Measurements from ENCODE around the gene POU3F3. TPM values are rescaled to one million over a fixed set of nuclear protein-coding genes. Genes with fewer than 3 reads are reported as not detected.
A peak's percentile ranks its signal among the peaks of the same experiment; 100 is the strongest.

POU3F3 gene
- total RNA-seq, 1 donor: under 0.01 TPM

DNA sequence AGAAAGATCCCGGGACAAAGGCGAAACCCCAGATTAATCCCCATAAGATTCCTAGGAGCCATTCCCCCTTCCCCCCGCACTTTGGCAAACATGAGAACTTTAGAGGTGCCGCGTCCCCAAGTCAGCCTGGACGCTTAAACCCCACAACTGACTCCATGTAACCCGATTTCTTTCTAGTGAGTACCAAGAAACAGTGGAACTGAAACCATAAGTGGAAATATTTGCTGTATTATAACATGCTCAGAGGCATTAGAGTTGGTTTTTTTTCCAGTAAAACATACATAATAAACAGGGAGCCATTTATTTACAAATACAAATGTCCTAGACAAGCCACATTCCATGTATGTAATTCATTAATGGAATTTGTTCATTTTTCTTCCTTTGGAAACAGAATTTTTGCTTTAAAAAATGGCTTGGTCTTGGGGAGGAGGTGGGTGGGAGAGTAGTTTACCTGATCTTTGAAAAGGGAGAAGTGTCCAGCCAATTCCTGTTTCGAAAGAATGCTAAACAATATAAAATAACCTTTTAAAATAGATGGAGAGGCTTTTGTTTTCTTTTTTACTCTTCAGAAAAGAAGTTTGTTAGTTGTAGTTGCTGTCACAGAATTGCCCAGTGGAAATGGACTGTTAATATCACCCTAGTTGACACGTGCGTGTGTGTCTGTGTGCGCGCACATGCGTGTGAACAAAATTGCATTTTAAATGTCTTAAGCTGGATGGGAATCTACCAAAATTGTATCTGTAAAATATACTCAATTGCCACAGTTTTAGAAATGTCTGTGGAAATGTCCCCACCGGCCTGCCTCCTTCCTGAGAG lies 10.6 kb downstream of the POU3F3 start:
- H3K27me3 ChIP-seq (ENCODE audit: insufficient read depth, low read length): peaks cover 33% of the 10 kb centered on the region
- no peaks in the 10 kb centered on the region for H3K4me1 ChIP-seq (ENCODE audit: insufficient read depth, low read length)
- H3K4me2 ChIP-seq (ENCODE audit: insufficient read depth, low read length): no peak overlapping the region
- H2AFZ ChIP-seq (ENCODE audit: low read length): no peak overlapping the region
- DNase-seq (ENCODE audit: insufficient read length, low spot score, missing footprints): no peak
- H4K20me1 ChIP-seq (ENCODE audit: insufficient read depth, low read length): no peaks in the 10 kb centered on the region
- no peak overlapping the region for H3K4me3 ChIP-seq (ENCODE audit: insufficient read depth, low read length)
- H3K27ac ChIP-seq (ENCODE audit: low read depth, low read length): no peak overlapping the region
- TF ChIP-seq, protein P1, sequence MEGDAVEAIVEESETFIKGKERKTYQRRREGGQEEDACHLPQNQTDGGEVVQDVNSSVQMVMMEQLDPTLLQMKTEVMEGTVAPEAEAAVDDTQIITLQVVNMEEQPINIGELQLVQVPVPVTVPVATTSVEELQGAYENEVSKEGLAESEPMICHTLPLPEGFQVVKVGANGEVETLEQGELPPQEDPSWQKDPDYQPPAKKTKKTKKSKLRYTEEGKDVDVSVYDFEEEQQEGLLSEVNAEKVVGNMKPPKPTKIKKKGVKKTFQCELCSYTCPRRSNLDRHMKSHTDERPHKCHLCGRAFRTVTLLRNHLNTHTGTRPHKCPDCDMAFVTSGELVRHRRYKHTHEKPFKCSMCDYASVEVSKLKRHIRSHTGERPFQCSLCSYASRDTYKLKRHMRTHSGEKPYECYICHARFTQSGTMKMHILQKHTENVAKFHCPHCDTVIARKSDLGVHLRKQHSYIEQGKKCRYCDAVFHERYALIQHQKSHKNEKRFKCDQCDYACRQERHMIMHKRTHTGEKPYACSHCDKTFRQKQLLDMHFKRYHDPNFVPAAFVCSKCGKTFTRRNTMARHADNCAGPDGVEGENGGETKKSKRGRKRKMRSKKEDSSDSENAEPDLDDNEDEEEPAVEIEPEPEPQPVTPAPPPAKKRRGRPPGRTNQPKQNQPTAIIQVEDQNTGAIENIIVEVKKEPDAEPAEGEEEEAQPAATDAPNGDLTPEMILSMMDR (IDR thresholded peaks at IDR 0.05; ENCODE audit: extremely low read depth, low read depth, low read length): no peak
- H3K36me3 ChIP-seq (ENCODE audit: insufficient read depth, low read length): no peaks in the 10 kb centered on the region
- H3K79me2 ChIP-seq (ENCODE audit: insufficient read depth, low read length): no peaks in the 10 kb centered on the region
- H3K9me3 ChIP-seq (ENCODE audit: low read depth, low read length): no peaks in the 10 kb centered on the region

DNA sequence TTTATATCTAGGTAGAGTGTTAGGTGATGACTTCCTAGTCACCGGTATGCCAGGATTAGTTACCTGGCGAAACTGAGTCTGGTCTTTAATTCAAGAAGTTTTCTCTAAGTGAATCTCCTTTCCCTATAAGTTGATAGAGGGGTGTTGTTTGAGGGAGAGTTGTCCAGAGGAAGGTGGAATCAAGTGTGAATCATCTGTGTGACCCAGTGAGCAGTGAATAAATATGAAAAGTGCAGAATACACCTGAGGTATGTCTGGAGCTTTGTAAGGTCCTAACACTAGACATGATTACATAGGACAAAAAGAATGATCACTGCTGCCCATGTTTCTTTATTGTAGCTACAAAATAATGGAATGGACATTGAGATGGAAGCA lies 11.2 kb downstream of the POU3F3 start:
- peak; percentile 75 for DNase-seq (ENCODE audit: insufficient read length, low spot score, missing footprints)
- Histone ChIP-seq H3K79me2 (ENCODE audit: insufficient read depth, low read length) (no peaks in the 10 kb centered on the region), H3K27me3 (ENCODE audit: insufficient read depth, low read length) (peaks cover 32% of the 10 kb centered on the region), H3K4me2 (ENCODE audit: insufficient read depth, low read length) (no peak overlapping the region), H2AFZ (ENCODE audit: low read length) (no peak overlapping the region), H4K20me1 (ENCODE audit: insufficient read depth, low read length) (no peaks in the 10 kb centered on the region), H3K4me1 (ENCODE audit: insufficient read depth, low read length) (no peaks in the 10 kb centered on the region), H3K36me3 (ENCODE audit: insufficient read depth, low read length) (no peaks in the 10 kb centered on the region), H3K4me3 (ENCODE audit: insufficient read depth, low read length) (no peak overlapping the region), H3K27ac (ENCODE audit: low read depth, low read length) (no peak overlapping the region), H3K9me3 (ENCODE audit: low read depth, low read length) (no peaks in the 10 kb centered on the region)
- TF ChIP-seq, protein P1 (IDR thresholded peaks at IDR 0.05; ENCODE audit: extremely low read depth, low read depth, low read length): no peak

DNA sequence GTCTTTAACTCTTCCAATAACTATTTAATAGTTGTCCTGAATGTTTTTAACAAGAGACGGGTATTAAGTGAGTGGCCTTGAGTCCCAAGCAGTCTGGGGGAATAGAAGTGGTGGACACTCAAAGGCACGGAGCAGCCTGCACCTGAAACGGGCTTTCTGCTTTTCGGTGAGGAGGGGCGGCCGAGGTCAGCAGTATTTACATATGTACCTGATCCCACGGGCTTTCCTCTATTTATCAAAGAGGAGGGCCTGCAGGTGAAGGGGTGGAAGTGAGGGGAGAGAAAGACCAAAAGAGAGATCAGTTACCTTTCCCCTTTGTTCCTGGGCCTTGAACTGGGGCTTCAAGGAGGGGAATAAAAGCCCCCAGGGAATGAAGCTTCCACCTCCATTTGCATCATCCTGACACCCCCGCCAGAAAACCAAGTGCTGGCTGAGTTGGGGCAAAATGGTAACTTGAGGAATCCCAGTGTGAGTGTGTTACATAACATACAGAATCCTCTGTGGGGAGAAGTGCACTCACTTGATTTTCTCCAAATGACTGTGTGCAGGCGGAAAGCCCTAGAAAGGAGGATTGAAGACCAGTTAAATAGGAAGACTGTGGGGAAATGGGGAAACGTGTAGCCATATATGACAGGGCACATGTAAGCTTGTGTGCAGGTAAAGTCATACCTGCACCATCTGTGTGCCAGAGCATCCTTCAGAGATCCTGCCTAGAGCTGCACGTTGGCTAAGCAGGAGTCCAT lies 12.4 kb downstream of the POU3F3 start:
- Histone ChIP-seq H3K9me3 (ENCODE audit: low read depth, low read length) (no peaks in the 10 kb centered on the region), H3K79me2 (ENCODE audit: insufficient read depth, low read length) (no peaks in the 10 kb centered on the region), H3K27ac (ENCODE audit: low read depth, low read length) (no peak overlapping the region), H3K36me3 (ENCODE audit: insufficient read depth, low read length) (no peaks in the 10 kb centered on the region), H3K4me1 (ENCODE audit: insufficient read depth, low read length) (no peaks in the 10 kb centered on the region), H4K20me1 (ENCODE audit: insufficient read depth, low read length) (no peaks in the 10 kb centered on the region), H3K4me2 (ENCODE audit: insufficient read depth, low read length) (no peak overlapping the region), H3K4me3 (ENCODE audit: insufficient read depth, low read length) (no peak overlapping the region), H2AFZ (ENCODE audit: low read length) (no peak overlapping the region), H3K27me3 (ENCODE audit: insufficient read depth, low read length) (peaks cover 34% of the 10 kb centered on the region)
- TF ChIP-seq, protein P1 (IDR thresholded peaks at IDR 0.05; ENCODE audit: extremely low read depth, low read depth, low read length): no peak
- no peak for DNase-seq (ENCODE audit: insufficient read length, low spot score, missing footprints)
